Activated CD4-positive, alpha-beta T cell treated with anti-CD3 and anti-CD28 coated beads, Interleukin-2, Interleukin-4, amounts not matched to agents 100 ng/mL and 50 ng/mL, durations not matched to agents 16 hours and 8 hours (primary cell): ENCODE results near the gene SLC13A4.
"Not testable (repeated sequence)": the region's sequence is repeated elsewhere in the genome, so short reads cannot be mapped to it uniquely, and the experiment has no call there.

Experiments used
- DNase-seq: peaks from one replicate; pipeline ENCODE4 v3.0.0-alpha.2; 2020; ENCODE audit warnings: low spot score

Gene SLC13A4

DNA sequence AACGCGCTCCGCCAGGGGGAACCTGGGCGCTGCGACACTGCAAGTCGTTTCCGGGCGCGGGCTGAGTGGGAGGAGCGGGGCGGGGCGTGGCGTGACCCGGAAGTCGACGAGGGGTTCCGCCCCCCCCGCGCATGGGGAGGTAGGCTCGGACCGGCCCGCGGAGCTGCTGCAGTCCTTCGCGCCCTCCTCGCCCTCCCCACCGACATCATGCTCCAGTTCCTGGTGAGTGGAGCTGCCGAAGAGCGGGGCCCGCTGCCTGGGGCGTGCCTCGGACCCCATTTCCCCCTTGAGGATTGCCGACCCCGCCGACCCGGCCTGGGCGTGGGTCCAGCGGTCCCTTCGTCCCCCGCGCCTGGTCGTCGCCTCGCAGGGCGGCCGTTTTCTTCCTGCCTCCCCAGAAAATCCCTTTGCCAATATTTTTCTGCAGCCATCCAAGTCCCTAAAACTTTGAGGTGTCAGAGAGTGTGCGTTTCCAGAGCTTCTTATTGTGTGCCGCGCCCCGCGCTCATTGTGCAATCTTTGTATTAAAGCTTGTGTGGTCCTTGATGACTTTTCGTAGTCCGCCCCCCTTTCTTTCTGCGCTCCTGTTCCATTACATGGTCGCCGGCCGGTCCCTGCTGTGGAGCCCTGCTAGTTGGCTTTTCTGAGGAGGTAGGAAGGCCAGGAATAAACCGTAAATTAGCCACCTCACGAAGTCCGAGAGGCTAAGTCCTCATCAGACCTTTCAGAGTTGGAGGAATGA, 65.4 kb downstream of the SLC13A4 start, which contains the start of gene STMP1:
Gene STMP1, plus strand, starts transcription at position 142 of the 742 bp plus-strand sequence.
- DNase-seq = peak; percentile 96

DNA sequence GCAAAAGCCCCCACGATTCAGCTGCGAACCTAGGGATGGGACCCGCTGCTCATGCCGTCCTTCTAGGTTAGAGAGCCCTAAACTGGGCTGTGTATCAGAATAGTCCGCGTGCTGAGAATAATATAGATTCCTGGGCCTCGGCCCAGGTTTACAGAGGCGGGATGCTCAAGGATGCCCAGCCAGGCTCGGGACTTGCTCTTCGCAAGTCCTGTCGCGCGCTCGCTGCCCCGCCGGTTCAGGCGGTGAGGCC, 65.9 kb downstream of the SLC13A4 start:
- DNase-seq = no peak

DNA sequence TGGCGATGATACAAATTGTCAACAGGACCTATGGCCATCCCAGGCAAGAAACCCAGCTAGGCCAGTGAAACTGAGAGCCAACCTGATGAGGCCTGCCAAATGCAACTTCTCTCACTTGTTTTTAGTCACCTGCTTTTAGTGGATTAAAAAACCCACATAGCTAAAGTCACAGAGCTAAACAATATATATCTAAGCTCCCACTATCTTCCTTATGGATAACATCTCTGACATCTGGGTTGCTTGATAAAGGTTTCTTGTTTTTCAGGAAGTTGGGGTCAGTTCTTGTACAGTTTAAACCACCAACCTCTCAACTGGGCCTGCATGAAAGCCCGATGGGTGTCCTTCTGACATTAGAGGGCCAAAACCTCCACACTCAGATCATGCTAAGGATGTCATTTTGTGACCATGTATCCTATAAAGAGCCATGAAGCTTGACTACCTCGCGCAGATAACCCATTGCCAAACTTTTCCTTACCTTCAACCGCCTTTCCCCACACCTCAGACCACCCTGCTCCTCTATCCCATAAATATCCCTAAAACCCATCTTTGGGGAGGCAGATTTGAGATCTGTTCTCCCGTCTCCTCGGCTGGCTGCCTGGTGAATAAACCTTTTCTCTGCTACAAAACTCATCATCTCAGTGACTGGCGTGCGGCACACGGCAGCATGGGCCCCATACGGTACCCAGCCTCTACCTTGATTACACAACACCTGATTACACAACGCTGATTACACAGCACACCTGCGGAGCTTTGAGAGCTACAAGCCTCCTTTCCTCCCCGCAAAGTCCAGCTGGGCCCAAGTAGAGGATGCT, 66.5 kb downstream of the SLC13A4 start:
- no peak for DNase-seq

DNA sequence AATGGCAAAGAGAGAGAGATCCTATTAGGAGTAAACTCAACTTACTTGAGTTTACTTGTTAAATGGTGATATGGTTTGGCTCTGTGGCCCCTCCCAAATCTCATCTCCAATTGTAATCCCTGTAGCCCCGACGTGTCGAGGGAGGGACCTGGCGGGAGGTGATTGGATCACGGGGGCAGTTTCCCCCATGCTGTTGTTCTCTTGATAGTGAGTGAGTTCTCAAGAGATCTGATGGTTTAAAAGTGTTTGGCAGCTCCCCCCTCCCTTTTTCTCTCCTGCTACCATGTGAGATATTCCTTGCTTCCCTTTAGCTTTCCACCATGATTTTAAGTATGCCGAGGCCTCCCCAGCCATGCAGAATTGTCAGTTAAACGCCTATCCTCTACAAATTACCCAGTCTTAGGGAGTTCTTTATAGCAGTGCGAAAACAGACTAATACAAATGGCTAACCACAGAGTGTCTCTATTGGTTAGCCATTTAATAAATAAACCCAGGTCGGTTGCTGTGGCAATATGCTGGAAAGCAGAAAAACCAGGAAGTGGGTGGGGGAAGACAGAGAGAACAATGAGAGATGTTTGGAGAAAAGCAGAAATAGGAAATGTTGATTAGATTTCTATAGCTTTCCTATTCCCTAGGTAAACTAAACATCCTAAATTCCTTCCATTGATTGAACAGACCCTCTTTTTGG, 68.7 kb downstream of the SLC13A4 start:
- no peak for DNase-seq

DNA sequence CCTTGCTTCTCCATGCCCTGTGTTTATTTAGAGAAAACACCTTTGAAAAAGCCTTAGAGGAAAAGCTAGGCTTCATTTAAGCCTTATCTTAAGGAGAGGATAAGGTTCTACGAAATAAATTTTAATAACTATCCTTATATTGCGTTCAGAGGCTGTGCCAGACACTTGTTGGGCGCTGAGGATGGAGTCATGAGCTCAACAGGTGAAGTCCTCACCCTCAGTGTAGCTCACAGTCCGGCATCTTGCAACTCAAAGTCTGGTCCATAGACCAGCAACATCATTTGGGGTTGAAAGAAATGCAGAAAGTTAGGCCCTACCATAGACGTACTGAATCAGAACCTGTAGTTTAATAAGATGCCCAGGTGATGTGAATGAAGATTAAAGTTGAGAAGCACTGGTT, 69.4 kb downstream of the SLC13A4 start:
- no peak for DNase-seq

DNA sequence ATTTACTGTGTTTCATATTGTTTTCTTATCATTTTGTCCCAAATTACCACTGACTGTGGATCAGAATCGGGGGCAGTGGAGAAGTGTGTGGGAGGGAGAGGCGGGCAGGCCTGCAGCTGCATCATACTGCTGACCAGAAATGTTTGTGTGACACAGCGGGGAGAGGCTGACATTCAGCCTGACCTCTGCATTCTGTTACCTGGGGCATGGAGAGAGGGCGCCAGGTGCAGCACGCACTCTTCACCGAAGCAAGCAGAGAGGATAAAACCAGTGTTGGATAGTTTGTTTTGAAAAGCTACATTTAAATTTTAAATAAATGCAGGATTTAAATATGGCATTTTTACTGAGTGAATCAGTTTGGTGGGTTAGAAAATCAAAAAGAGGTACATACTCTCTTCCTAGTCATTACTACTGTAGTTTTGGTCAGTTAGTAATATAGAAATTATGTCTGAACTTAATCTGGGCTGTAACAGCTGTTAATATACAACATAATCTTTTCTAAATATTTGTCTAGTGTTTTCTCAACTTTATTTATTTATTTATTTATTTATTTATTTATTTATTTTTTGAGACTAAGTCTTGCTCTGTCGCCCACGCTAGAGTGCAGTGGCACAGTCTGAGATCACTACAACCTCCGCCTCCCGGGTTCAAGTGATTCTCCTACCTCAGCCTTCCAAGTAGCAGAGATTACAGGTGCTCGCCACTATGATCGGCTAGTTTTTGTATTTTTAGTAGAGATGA, 74.5 kb downstream of the SLC13A4 start:
- DNase-seq = no peak

DNA sequence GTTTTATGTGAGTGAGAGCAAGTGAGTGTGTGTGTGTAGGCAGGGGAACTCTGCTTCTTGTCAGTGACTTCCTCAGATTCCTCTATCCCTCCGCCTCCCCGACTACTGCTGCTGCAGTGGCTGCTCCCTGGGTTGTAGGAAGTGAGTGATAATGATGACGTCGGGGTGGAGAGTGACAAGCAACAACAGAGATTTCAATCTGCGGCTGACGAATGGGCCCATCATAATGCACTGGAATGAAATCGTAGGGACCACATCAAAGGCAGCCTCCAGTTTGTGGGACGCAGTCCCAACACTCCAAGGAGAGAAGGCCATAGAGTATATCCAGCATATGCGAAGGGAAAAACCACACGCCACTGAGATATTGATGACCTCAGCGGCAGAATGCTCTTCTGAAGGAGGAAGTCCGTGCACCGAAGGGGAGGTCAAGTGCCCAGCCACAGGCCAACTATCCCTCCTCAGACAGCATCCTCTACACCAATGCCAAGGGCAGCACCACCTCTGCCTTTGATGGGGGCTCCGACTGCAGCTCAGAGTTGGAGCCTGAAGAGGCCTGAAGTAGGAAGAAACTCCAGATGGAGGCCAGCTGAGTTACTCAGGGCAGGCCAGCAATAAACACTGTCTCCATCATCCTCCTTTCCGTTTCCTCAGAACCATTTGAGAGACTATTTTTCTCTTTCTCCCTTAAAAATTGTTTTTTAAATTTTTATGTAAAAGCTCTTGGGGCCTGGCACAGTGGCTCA, 77.0 kb downstream of the SLC13A4 start:
- no peak for DNase-seq

DNA sequence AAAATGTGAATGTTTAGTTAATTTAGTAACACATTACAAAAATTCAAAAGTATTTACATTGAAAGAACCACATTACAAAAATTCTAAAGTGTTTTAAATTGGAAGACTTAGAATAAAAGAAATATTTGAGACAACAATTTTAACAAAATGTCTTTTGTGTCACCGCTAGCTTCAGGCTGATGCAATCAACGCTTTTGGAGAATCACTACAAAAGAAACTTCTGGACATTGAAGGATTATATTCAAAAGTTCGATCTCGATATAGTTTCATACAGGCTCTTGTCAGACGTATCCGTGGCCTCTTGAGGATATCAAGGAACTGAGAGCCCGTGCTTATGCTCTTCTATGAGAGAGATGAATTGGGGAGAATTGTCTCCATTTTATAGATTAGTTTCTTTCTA, 79.8 kb downstream of the SLC13A4 start:
- no peak for DNase-seq

DNA sequence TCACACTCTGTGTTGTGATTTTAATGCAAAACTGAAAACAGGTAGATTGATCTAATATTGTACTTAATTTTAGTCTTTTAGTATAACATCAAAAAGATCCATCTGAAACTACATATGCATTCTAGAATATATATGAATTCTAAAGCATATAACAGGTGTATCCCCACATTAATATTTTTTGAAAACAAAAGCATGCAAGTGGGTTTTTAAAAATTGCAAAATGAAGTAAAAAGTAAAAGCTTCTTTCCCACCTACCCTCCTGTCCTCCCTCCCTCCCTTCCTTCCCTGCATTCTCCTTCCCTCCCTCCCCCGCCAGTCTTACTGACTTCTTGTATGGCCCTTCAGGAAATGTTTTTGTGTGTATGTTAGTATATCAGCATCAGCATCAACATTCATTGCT, 80.2 kb downstream of the SLC13A4 start:
- no peak for DNase-seq

DNA sequence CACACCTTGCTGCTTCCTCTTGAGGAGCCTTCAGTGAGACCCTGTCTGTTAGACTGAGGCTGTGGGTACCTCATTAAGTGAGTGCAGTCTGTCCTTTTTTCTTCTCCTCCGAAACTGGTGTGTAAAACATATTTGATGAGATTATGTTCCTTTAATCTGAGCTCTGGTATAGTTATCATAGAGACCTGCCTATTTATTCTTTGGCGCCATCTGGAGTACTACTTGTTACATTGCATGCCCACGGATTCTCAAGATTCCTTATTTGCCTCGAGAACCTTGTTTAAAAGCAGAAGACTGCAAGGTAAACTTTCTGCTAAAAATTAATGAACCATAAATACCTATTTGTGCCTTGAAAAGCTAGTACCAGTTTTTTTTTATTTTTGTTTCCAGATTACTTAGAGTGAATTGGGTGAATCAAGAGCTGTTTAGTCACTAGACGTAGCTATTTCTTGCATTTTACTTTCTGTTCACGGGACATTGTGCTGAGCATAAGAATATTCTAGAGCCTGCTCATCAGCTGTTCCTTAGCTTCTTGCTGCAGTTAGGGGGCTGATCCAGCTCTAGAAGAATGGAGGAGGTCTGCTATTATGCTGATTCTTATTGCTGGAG, 82.6 kb downstream of the SLC13A4 start:
- DNase-seq = peak; percentile 45

DNA sequence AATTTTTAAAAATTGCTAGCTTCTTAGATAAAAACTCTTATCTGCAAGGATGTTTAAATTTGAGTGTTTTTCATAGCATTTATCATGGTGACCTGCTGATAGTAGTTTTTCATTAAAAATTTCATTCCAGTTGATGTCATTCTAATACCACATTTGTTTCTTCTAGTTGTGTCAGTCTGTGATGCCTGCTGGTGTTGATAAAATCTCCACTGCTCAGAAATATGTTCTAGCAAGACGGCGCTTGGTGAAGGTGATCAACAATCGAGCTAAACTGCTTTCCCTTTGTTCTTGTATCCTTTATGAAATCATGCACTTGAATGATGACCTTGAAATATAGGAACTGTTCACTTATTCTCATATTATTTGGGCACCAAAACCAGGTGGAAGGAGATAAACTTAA, 83.3 kb downstream of the SLC13A4 start:
- DNase-seq = no peak

DNA sequence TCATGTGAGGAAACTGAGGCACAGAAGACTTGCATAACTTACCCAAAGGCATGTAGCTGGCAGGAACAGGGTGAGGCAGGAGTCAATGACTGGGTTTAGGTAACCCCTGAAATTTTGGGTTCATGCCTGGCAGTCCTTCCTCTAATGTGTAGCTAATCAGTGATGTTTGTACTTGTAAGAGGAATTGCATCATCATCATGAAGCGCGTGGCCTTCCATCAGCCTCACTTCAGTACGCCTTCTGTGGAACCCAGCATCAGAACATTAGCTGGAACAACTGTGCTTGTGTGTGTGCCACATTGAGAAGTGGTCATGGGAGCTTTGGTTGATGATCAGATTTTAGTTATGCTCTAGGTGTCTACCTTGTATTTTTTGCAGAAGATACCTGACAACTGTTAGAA, 83.8 kb downstream of the SLC13A4 start:
- no peak for DNase-seq

DNA sequence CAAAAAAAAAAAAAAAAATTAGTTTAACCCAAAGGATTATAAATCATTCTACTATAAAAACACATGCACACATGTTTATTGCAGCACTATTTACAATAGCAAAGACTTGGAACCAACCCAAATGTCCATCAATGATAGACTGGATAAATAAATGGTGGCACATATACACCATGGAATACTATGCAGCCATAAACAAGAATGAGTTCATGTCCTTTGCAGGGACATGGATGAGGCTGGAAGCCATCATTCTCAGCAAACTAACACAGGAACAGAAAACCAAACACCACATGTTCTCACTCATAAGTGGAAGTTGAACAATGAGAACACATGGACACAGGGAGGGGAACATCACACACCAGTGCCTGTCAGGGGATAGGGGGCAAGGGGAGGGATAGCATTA, 88.3 kb downstream of the SLC13A4 start:
- not testable (repeated sequence) for DNase-seq

DNA sequence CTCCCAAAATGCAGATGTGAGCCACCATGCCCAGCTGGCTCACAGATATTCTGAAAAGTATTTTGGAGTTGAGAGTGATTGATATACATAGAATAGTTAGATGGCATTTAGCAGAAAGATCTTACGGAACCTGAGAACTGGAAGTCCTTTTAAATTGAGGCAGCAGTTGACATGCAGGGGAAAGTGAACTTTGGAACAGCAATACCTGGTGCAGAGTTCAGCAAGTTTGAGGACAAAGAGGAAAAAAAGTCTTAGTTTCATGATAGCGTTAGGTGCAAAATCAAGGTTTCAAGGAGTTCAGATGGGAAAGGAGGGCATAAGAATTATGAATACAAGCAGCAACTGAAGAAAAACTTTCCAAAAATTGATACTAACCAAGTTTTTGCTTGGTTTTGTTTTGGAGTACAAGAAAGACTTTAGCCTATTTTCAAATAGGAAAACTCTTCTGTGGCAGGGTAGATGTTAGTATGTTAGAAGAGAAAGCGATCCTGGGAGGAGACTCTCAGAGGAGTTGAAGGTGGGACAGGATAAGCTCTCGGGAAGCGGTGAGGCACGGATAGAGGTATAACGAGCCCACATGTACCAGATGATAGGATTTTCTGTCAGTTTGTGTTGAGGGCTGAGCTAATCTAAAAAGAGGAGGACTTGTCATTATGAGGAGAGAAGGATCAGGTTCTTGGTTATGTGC, 93.7 kb downstream of the SLC13A4 start:
- DNase-seq = no peak
